HG03354 (cell line): ENCODE measurements around the gene POR.

Experiments
- ATAC-seq: cut with Tn5 transposase; IDR thresholded peaks from one replicate; pipeline ENCODE4 v1.9.1; 2021; ENCODE audit warnings: mild to moderate bottlenecking; ENCODE audit not compliant: unreplicated experiment, poor library complexity, severe bottlenecking

POR gene

GRCh38 chr7:75913437-75913836 is 1.5 kb upstream of the POR start:
- ATAC-seq, result no peak

GRCh38 chr7:75914169-75914654 is 743 bp upstream of the POR start:
- no peak for ATAC-seq

- peak; percentile 9 for ATAC-seq
Measured at GRCh38 chr7:75915416-75916156, 631 bp downstream of the POR start.

GRCh38 chr7:75916259-75916658 is 1.3 kb downstream of the POR start:
- no peak for ATAC-seq

GRCh38 chr7:75916685-75917634 is 2.0 kb downstream of the POR start:
- ATAC-seq, result no peak

GRCh38 chr7:75920431-75921161 is 5.6 kb downstream of the POR start:
- no peak for ATAC-seq

- no peak for ATAC-seq
Measured at GRCh38 chr7:75921479-75921878, 6.5 kb downstream of the POR start.

GRCh38 chr7:75922966-75923603 is 8.1 kb downstream of the POR start:
- no peak for ATAC-seq

GRCh38 chr7:75924256-75924655 is 9.3 kb downstream of the POR start:
- ATAC-seq, result no peak

- ATAC-seq, result no peak
Measured at GRCh38 chr7:75924889-75925288, 9.9 kb downstream of the POR start.

- no peak for ATAC-seq
Measured at GRCh38 chr7:75925717-75926435, 10.9 kb downstream of the POR start.

- ATAC-seq, result peak; percentile 74
Measured at GRCh38 chr7:75928568-75928914, 13.6 kb downstream of the POR start.

GRCh38 chr7:75931680-75932079 is 16.7 kb downstream of the POR start:
- ATAC-seq, result no peak

- ATAC-seq, result no peak
Measured at GRCh38 chr7:75937958-75938786, 23.2 kb downstream of the POR start.

- no peak for ATAC-seq
Measured at GRCh38 chr7:75938921-75939320, 24.0 kb downstream of the POR start.

GRCh38 chr7:75943864-75944263 is 28.9 kb downstream of the POR start:
- no peak for ATAC-seq

GRCh38 chr7:75944507-75944906 is 29.6 kb downstream of the POR start:
- ATAC-seq, result no peak
